Measurements from ENCODE around the gene CNTNAP2. TPM values are rescaled to one million over a fixed set of nuclear protein-coding genes. Genes with fewer than 3 reads are reported as not detected.

CNTNAP2 gene
- total and polyA plus RNA-seq, 2 of the 4 experiments (the other 2 are of a cell fraction), result not detected

- no peak for ATAC-seq (ENCODE audit: low read depth)
- H3K36me3 ChIP-seq (ENCODE audit: control insufficient read depth, insufficient read depth, low read length), result no peaks in the 10 kb centered on the region
- CTCF ChIA-PET, result no interaction called here
Measured at GRCh38 chr7:147041438-147041837, 924.8 kb downstream of the CNTNAP2 start.

More at GRCh38 chr7:147041438-147041837, 924.8 kb downstream of the CNTNAP2 start:
- Histone ChIP-seq H3K4me1 (ENCODE audit: control insufficient read depth, insufficient read depth, low read length) (no peaks in the 10 kb centered on the region), H3K4me2 (ENCODE audit: low read depth, low read length) (no peak overlapping the region), H2BK120ac (ENCODE audit: low read depth, low read length) (no peak overlapping the region), H3K23ac (ENCODE audit: low read depth, low read length) (no peak overlapping the region), H4K8ac (ENCODE audit: low read depth in 2 of 2, low read length in 2 of 2) (no peak overlapping the region), H2BK15ac (ENCODE audit: low read depth, low read length) (no peak overlapping the region), H3K9ac (ENCODE audit: low read depth, low read length) (no peak overlapping the region), H3K9me1 (ENCODE audit: insufficient read depth, low read length) (no peaks in the 10 kb centered on the region), H3K4ac (ENCODE audit: low read depth, low read length) (no peak overlapping the region), H3K27me3 (ENCODE audit: control insufficient read depth, insufficient read depth, low read length) (no peaks in the 10 kb centered on the region), H2AK5ac (ENCODE audit: low read depth, low read length) (no peak overlapping the region), H4K5ac (ENCODE audit: low read depth, low read length) (no peak overlapping the region), H3K4me3 (ENCODE audit: insufficient read depth, low read depth, low read length) (no peak overlapping the region), H2AK9ac (replicated peaks; ENCODE audit: low read depth, low read length, poor library complexity) (no peak overlapping the region), H4K91ac (ENCODE audit: insufficient read depth, low read depth, low read length) (no peak overlapping the region), H4K20me1 (ENCODE audit: insufficient read depth, low read length) (no peaks in the 10 kb centered on the region), H3K56ac (ENCODE audit: extremely low read depth, insufficient read depth, low read length) (no peak overlapping the region), H3K9me3 (ENCODE audit: control insufficient read depth, insufficient read depth, low read length) (peaks cover 3% of the 10 kb centered on the region), H2BK5ac (ENCODE audit: low read depth, low read length, poor library complexity, severe bottlenecking) (no peak overlapping the region), H2AFZ (replicated peaks; ENCODE audit: low read length, poor library complexity) (no peak overlapping the region), H3K27ac (ENCODE audit: insufficient read depth, low read length) (no peak overlapping the region), H3K18ac (ENCODE audit: low read depth, low read length) (no peak overlapping the region), H2BK20ac (ENCODE audit: low read depth, low read length) (no peak overlapping the region), H3K14ac (replicated peaks; ENCODE audit: low read depth, low read length) (no peak overlapping the region), H3K79me1 (ENCODE audit: low read depth in 1 of 2, low read length in 2 of 2) (no peaks in the 10 kb centered on the region)
- no TSS peak for BruUV-seq (replicated peaks)
- POLR2A ChIA-PET (ENCODE audit: unreplicated experiment), result no interaction called here
- dilution Hi-C loops (cut with HindIII; ENCODE audit: low sequenced_read_pairs, unreplicated experiment), result no loop called here
- no CpG with 5 or more reads among the region's 2 CpGs for WGBS, 2 experiments (ENCODE audit: extremely low coverage in 2 of 2, insufficient read length in 1 of 2)
- in situ Hi-C loops (cut with MboI; ENCODE audit: low sequenced_read_pairs), result no loop called here
- intact Hi-C loops (cut with micrococcal nuclease), result no loop called here
- no peak for TF ChIP-seq POLR2A (IDR thresholded peaks at IDR 0.05; ENCODE audit: low read depth, low read length)
- DNase-seq, result no peak
